HG03196 (cell line): ENCODE measurements around the gene PIAS2.
A peak's percentile ranks its signal among the peaks of the same experiment; 100 is the strongest.
"Not testable (repeated sequence)": the region's sequence is repeated elsewhere in the genome, so short reads cannot be mapped to it uniquely, and the experiment has no call there.

ENCODE experiments used
- ATAC-seq: cut with Tn5 transposase; IDR thresholded peaks from one replicate; pipeline ENCODE4 v1.9.1; 2021; ENCODE audit not compliant: unreplicated experiment

The PIAS2 gene, protein sequence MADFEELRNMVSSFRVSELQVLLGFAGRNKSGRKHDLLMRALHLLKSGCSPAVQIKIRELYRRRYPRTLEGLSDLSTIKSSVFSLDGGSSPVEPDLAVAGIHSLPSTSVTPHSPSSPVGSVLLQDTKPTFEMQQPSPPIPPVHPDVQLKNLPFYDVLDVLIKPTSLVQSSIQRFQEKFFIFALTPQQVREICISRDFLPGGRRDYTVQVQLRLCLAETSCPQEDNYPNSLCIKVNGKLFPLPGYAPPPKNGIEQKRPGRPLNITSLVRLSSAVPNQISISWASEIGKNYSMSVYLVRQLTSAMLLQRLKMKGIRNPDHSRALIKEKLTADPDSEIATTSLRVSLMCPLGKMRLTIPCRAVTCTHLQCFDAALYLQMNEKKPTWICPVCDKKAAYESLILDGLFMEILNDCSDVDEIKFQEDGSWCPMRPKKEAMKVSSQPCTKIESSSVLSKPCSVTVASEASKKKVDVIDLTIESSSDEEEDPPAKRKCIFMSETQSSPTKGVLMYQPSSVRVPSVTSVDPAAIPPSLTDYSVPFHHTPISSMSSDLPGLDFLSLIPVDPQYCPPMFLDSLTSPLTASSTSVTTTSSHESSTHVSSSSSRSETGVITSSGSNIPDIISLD

DNA sequence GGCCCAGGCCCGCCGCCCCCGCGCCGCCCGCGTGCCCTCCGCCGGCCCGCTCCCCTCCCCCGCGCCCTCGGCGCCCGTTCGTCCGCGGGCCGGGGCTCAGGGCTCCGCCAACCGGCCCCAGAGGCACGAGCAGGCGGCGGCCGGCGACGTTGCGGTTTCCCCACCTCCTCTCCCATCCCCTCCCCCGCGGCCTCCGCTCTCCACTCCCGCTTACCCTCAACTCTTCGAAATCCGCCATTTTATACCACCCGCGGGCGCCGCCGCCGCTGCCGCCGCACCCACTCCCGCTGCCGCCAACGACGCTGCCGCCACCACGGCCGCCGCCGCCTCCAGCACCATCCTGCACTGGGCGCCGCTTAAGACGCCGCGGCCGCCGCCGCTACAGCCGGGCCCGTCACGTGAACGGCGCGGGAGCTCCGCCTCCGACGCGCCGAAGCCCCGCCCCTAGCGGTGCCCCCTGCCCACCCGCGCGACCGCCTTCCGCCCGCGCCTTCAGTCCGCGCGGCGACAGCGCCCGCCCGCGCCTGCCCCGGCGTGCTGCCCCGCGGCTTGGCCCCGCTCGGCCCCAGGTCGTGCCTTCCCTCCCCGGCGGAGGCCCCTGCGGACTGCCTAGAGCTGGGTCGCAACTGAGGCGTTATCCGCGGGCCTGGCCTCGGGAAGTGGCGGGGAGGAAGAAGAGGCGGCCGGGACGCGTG is at the start of gene PIAS2, which contains the start of gene KATNAL2:
Gene PIAS2 (minus strand): TSS at position 400 of the 695 bp plus-strand sequence. CDS start 162 bp downstream, at position 238.
Gene KATNAL2 (plus strand): TSS at position 495 of the 695 bp plus-strand sequence. CDS start 29,271 bp downstream, outside the sequence.
- peak; percentile 84 for ATAC-seq

DNA sequence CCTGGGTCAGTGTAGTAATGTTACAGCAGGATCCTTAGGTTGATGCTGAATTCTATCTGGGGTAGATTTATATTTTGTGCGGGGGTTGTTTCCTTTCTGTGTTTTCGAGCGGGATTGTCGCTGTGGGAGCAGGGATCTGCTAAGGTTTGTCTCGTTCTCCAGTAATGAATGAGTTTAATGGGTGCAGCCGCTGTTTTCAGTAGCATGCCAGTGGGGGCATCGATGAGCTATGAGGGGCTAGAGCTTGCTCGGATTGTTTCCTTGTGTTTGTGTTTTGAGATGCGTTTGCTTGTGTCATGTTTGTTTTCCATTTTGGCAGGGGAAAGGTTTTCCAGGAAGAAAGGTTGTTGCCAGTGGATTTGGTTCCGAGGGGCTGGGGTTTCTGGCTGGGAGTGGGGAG is 49.0 kb upstream of the PIAS2 start:
- ATAC-seq, result not testable (repeated sequence)

DNA sequence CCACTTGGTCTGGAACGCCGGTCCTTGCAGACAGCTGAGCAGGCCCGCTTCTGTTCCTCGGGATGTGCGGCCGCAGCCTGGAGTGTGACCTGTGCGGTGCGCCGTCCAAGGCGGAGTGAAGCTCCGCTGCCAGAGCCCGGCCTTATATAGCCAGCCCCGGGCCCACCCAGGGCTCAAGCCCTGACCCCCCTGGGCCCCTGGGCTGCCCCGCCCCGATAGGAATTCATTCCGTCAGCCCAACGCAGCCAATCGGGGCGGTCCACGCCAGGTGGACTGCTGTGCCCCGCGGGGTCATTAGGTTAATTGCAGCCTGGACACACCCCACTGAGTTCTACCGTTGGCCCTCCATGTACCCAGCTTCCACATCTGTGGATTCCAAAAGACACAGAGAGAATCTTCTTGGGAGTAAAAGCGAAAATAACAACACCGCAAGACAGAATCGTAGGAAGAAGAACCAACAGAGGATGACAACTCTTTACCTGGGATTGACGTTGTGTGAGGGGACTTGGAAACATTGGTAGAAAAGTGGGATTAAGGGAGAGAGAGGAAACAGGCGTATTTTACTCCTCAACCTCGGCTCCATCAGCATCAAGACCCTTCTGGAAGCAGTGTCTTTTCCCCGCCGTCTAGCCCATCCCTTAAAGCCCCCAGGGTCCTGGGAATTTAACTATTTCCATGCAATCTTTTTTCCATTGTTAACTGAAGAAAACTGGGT is 47.4 kb upstream of the PIAS2 start:
- not testable (repeated sequence) for ATAC-seq

DNA sequence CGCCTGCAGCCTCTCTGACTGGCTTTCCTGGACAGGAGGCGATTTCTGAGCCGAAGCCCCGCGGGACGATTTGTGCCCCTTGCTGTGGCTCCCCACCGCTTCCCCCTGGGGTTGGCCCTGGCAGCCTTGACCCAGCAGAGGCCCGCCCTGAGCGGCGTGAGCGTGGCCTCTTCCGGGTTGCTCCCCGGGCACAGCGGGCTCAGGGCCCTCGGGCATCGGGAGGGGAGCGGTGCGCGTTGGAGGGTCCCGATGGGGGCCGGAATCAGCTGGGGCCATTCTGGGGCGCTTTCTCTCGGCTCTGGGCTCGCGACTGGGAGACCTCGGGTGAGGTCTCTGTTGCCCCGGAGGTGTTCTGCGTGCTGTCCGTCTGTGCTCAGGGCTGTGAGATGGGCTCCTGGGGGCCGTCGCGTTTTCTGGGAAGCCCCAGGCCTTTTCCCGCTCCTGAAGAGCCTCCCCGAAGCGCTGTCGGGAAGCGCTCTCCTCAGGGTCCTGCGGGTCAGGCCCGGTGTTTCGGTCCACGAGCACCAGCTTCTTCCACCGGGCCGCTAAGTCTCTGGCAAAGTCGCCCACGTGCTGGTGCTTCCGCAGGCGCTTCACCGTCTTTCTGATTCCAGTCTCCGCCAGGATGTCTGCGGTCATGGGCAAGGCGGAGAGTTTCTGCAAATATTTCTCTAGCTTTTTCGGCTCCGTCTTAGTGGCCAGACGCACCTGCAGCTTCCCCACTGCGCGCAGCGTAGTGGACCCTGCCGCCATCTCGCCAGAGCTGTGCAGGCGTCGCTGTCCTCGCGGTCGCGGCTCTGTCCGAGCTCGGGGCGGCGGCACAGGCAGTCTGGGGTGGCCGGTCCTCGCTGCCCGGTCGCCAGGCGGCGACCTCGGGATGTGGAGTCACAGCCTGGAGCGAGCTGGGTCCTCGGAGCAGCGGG is 46.6 kb upstream of the PIAS2 start:
- not testable (repeated sequence) for ATAC-seq

DNA sequence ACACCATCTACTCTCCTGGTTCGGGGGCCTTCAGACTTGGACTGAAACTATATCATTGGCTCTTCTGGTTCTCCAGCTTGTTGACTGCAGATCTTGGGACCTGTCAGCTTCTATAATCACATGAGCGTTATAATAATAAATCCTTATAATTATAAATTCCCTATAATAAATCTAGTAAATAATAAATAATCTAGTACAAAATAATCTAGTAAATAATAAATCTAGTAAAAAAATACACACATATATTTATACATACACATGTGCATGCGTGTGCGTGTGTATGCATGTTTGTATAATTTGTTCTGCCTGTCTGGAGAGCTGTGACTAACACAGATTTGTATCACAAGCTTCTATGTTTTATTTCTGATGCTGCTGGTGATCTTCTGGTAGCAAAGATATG is 40.9 kb upstream of the PIAS2 start:
- ATAC-seq, result no peak

DNA sequence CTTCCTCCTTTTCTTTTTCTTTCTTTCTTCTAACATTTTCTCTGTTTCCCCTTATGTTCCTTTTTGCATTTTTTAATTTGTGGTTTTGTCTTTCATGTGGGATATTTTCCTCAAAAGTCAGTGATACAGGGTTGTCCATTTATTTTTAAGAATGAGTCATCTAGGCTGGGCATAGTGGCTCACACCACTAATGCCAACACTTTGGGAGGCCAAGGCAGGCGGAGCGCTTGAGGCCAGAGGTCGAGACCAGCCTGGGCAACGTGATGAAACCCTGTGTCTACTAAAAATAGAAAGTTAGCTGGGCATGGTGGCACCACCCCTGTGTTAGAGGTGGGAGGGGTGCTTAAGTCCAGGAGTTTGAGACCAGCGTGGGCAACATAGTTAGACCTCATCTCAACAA is 35.9 kb upstream of the PIAS2 start:
- no peak for ATAC-seq

DNA sequence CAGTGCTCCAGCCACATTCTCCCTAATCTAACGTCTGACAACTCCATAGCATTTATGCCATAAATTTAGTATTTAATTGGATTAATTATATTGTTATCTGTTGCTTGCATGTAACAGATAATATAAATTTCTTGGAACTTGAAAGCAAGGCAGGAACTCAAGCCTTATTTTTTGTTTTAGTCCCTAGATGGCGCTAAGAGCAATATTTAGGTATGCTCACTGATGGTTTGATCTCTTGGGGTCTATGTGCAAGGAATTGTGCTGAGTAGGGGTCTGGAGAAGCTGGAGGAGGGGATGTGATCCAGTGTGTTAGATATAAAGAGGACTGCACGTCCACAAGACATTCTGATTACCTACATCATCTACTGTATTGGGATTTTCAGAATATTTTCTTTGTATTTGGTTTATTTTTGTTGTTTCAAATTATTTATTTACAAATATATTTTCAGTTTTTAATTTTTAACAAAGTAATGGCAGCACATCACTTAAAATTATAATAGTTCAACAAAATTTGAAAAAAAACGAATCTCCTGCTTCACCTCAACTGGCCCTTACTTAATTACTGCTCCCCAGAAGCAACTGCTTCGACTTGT is 32.9 kb upstream of the PIAS2 start:
- no peak for ATAC-seq

DNA sequence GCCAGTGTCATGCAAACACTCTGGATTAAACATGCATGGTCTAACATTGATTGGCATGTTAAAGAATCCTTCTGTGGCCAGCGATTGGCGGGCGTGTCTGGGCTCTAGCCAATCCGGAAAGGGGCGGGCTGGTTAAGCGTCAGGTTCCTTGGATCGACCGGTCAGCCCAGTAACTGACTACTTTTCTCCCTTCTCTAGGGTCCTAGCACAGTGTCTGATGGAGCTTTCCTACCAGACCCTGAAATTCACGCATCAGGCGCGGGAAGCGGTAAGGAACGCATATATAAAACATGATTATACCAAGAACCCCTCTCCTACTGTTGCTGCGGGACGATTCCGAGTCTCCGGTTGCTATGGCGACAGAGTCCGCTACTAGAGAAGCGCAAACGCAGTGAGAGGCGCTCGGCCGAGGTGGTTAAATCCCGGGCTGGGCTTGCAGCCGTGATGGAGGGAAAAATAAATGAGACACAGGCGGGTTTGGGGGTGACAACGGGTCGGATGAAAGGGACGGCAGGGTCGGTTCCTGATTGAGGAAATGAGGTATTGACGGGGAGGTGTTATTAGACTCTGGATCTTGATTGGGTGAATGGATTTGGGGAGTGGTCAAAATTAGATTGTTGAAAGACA is 29.5 kb upstream of the PIAS2 start:
- ATAC-seq, result peak; percentile 95

DNA sequence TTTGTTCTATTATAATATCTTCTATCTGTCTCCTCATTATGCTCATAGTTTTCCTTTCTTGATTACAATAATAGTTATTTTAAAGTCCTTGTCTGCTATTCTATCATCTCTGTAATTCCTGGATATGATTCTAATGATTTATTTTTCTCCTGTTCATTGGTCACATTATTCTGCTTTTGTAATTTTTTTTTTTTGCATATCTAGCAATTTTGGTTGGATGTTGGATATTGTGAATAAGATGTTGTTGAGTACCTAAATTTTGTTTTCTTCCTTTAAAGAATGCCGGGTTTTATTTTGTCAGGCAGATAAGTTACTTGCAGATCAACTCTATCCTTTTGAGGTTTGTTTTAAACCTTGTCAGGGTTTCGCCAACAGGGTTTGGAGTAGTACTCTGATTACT is 25.3 kb upstream of the PIAS2 start:
- ATAC-seq, result no peak

DNA sequence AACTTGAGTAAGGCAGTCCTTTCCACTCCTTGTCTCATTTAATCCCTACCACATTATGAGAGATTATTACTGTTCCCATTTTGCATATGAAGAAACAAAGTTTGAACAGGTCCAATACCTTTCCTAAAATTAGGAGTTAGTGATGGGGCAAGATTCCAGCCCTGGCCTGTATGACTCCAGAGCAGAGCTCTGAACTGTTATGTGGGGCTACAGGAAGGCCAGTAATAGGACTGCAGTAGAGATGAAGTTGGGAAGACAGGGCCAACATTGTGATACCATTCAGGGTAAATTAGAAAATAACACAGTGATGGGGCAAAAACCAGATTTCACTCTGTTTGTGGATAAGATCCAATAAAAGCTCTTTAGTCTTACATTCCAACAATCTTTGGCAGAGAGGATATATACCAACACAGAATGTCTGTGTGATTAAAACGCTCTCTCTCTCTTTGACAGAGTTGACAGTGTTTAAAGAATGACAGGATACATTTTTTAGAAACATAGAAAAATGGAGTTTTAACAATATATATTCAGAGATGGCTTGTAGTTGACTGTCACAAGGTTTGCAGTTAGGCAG is 22.8 kb upstream of the PIAS2 start:
- no peak for ATAC-seq

DNA sequence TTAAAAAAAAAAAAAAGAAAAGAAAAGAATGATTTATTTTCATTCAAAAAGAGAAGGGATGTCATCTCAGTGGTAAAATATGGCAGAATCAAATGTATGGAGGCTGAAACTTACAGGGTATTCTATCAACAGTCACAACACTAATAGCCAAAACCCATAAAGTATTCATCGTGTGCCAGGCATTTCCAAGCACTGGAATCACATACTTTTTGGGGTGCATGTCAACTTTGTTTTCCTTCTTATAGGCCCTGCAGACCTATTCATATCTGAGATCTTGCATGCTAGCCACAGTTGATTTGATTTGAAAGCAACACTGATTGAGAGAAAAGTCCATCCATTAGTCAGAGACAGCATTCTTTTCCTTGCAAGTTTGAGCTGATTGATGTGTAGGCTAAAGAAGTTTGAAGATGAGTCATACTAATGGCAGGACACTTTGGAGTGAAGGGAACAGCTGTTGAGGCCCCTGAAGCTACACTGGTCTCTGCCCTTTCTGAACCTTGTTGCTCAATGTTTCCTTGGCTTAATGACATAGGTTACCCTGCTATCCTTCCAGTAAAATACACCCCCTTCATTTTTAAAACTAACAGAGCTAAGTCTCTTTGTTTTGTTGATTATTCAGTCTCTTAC is 22.1 kb upstream of the PIAS2 start:
- ATAC-seq, result no peak

DNA sequence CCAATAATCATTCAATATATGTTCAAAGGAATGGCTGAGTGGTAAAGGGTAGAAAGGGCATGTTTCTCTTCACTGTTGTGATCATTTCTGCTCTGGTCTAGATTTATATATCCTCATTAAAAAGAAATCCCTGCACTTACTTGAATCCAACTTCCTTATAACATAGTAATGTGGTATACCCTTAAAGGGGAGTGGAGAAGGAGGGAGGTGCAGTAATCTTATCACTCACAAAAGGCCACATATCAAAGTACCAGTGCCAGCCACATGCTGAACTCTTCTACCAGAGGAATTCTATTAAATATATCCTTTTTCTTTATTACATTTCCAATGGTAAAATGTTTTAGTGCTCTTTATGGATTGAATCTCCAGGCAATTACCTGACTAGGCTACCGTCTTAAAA is 3.3 kb upstream of the PIAS2 start:
- ATAC-seq, result no peak

DNA sequence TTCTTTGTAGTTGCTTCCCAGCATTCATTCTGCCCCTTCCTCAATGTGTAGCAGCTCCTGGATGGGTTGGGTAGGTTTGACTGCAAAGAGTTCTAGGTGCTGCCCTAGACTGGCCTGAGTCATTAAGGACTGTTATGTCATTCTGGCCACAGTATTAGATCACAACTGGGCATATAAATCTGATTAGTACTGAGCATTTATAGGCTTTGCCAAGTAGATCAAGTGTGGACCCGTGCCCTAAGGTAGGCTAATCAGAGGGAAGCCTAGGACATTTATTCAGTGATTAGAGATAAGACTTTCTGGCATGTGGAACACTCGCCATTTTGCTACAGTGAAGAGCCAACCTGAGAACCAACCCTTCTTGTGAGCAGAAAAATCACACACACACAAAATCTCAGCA is 2.8 kb upstream of the PIAS2 start:
- ATAC-seq, result no peak

DNA sequence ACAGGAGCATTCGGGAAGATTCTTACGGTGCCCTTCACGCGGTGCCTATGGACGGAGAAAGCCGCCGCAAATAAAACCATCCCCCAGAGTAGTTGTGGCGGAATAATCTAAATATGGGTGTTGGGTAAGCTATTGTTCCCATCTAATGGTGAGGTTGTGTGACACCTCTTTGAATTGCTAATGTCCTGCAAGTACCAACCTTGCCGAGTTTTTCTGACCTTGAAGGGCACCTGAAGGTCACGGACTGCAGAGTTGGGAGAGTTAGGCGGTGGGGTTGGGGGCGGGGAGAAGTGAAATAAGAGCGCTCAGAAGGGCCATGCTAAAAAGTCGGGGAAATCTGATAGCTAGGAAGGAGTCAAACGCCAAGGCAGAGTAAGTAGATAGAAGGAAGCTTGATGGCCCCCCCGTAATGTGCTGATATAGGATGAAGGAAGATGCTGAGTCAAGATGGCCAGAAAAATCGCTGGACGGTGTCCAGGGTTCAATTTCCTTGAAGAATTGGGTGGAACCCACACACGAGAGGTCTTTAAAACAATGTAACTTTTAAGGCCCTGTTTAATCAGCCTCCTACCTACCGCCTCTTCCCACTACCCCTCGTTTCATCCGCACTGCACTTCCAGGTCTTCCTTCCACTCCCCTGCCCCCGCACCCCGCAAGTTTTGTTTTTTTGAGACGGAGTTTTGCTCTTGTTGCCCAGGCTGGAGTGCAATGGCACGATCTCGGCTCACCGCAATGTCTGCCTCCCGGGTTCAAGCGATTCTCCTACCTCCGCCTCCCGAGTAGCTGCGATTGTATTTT is 695 bp upstream of the PIAS2 start:
- ATAC-seq, result peak; percentile 12

DNA sequence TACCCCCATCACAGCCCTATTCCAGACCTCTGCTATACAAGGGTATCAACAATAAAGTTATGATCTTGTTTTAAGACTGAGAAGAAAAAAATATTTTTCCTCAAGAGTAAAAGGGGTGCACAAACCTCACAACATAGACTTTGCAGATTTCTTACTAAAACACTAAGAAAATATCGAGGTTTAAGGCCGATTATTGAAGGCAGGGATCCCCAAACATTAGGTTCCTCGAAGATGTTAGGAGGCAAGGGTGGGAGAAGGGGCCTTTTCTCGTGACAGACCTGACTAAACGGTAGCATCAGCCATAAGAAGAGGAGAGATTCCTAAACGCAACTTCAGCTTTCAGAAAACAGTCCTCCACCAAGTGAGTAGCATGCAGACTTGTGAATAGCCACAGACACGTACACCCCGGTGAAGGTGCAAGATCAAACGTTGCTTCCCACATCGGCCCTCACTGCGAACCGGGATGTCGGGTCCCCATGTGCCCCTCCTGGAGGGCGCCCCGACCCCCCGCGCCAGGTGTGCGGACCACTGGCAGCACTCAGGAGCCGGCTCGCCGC is 678 bp downstream of the PIAS2 start:
- peak; percentile 34 for ATAC-seq

DNA sequence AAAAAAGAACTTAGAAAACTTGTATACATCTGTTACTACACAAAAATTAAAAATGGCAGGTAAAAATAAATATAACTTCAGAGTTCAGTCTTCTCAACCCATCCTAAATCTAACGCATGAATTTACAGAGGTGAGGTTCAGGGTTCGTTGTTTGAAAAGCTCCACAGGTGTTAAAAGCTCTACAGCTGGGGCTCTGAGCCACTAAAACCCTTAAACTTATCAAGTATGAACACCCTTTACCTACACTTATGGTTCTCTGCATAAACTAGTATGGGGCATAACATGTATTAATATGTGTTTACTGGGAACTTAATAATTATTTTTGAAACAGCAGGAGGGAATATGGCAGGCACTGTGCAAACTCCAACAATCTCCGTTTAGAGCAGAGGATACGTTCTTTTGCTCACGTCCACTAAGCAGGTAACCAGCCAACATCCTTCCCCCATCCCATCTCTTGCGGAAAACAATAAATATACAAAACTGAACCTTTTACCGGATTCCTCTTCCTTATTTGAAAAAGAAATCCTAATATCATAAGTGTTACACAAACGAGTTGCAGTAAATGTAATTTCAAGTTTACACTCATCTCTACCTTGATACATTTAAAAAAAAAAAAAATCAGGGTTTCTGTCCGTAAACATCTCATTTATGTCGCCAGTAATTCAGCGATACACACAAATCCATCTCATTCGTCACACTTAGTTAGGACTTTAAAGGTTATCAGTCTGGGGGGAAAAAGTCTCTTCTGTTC is 1.3 kb downstream of the PIAS2 start:
- ATAC-seq, result no peak

DNA sequence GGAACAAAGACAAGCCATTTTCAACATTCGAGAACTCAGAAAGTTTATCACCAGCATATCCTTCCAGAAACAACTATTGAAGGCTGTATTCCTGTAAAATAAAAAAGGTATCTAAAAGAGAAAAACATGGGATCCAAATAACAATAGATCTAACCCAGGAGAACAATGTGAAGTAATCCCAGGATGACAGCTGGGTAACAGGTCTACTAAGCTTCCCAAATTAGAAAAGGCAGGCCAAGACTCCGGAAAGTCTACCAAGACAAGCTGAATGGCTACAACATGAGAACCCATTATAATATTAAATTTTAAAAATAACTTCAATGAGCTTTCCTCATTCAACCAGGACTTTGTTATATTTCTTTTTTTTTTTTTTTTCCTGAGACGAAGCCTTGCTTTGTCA is 6.5 kb downstream of the PIAS2 start:
- ATAC-seq, result no peak
